Activated T-cell treated with anti-CD3 and anti-CD28 coated beads, Interleukin-2, amount 50 U/mL, for 24 hours (primary cell): Measurements from ENCODE around the gene METRNL.
A peak's percentile ranks its signal among the peaks of the same experiment; 100 is the strongest.
"Not testable (repeated sequence)": the region's sequence is repeated elsewhere in the genome, so short reads cannot be mapped to it uniquely, and the experiment has no call there.

Experiments used
- DNase-seq: peaks from one replicate; pipeline ENCODE4 v3.0.0-alpha.2; 2020
- H3K27ac Mint-ChIP-seq: 2 replicates; pipeline ENCODE4 v1.8.0; 2020; ENCODE audit warnings: mild to moderate bottlenecking, mixed read lengths
- H3K27me3 Mint-ChIP-seq: 2 replicates; pipeline ENCODE4 v1.8.0; 2020; ENCODE audit warnings: mixed read lengths
- H3K36me3 Mint-ChIP-seq: 2 replicates; pipeline ENCODE4 v1.8.0; 2020; ENCODE audit warnings: low read depth, mixed read lengths
- H3K4me1 Mint-ChIP-seq: 2 replicates; pipeline ENCODE4 v1.8.0; 2020; ENCODE audit warnings: low read depth, mixed read lengths
- H3K4me3 Mint-ChIP-seq: 2 replicates; pipeline ENCODE4 v1.8.0; 2020; ENCODE audit warnings: mild to moderate bottlenecking, moderate library complexity, mixed read lengths
- H3K9me3 Mint-ChIP-seq: 2 replicates; pipeline ENCODE4 v1.8.0; 2020; ENCODE audit warnings: mixed read lengths

Gene METRNL, protein sequence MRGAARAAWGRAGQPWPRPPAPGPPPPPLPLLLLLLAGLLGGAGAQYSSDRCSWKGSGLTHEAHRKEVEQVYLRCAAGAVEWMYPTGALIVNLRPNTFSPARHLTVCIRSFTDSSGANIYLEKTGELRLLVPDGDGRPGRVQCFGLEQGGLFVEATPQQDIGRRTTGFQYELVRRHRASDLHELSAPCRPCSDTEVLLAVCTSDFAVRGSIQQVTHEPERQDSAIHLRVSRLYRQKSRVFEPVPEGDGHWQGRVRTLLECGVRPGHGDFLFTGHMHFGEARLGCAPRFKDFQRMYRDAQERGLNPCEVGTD

DNA sequence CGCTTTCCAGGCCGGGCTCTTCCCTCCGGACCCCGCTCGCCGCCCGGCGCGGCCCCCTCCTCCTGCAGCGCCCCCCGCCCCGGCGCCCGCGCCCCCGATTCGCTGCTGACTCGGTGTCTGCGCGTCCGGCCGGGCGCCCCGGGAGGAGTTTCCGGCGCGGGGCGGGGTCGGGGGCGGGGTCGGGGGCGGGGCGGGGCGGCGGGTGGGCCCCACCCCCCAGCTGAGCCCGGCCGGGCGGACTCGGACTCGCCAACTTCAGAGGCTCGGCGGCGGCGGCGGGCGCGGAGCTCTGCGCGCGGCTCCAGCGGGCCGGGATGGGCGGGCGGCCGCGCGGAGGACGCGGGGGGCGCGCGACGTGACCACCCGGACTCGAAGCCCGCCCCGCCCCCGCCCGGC lies at the start of gene METRNL:
Gene METRNL (plus strand): TSS at position 258 of the 396 bp plus-strand sequence. CDS start 207 bp downstream, outside the sequence.
- H3K4me3 Mint-ChIP-seq, result peak within 1 kb of the TSS; percentile 41
- H3K27ac Mint-ChIP-seq, result no peak within 1 kb of the TSS
- peaks cover 31% of the 10 kb centered on the region for H3K4me1 Mint-ChIP-seq
- H3K27me3 Mint-ChIP-seq, result peaks cover 24% of the 10 kb centered on the region
- H3K9me3 Mint-ChIP-seq, result no peaks in the 10 kb centered on the region
- DNase-seq, result peak; percentile 80
- peaks cover 19% of the 10 kb centered on the region for H3K36me3 Mint-ChIP-seq

DNA sequence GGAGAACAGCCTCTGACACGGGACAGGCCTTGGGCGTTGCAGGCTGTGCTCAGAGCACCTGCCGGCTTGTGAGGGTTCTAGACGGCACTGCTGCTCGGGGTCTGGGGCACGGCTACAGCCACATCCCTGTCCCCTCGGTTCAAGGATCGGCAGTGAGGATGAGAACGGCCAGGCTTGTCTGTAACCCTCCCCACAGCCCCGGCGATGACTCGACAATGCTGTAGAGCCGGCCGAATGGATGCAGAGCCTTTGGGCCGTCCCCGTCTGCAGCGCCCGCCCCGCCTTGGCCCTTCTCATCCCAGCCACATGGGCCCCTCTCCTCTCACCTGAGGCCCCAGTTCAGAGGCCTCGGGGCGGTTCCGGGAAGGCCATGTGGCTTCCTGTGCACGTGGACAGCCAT lies 49.0 kb upstream of the METRNL start:
- DNase-seq, result peak; percentile 13
- H3K27ac Mint-ChIP-seq, result no peak overlapping the region
- H3K4me3 Mint-ChIP-seq, result no peak overlapping the region
- H3K27me3 Mint-ChIP-seq, result no peaks in the 10 kb centered on the region
- H3K4me1 Mint-ChIP-seq, result peaks cover 22% of the 10 kb centered on the region
- H3K9me3 Mint-ChIP-seq, result no peaks in the 10 kb centered on the region
- H3K36me3 Mint-ChIP-seq, result peaks cover 61% of the 10 kb centered on the region

DNA sequence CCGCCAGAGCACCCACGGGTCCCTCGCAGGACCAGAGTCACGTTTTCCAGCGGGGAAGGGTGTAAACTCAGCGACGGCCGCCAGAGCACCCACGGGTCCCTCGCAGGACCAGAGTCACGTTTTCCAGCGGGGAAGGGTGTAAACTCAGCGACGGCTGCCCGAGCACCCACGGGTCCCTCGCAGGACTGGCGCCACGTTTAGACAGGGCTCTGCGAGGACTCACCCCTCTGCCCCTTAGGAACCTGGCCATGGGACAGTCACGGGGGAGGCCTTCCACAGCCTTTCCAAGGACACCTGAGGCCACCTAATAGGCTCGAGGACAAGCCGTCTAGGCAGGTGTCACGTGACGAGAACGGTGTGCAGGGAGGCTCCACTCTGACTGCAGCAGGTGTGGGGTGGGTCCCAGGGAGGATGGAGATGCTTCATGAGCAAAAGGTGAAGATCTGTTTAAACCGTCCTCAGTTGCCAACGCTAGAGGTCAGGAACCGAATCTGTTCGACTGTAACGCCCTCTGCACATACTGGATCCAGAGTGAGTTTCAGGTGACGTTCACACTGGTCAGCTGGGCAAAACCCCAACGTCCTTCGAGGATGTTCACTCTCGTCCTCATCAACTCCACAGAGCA lies 48.0 kb upstream of the METRNL start:
- Mint-ChIP-seq H3K4me3 (no peak overlapping the region), H3K36me3 (peaks cover 62% of the 10 kb centered on the region), H3K27me3 (no peaks in the 10 kb centered on the region), H3K4me1 (peaks cover 12% of the 10 kb centered on the region), H3K9me3 (no peaks in the 10 kb centered on the region), H3K27ac (no peak overlapping the region)
- DNase-seq, result peak; percentile 25

DNA sequence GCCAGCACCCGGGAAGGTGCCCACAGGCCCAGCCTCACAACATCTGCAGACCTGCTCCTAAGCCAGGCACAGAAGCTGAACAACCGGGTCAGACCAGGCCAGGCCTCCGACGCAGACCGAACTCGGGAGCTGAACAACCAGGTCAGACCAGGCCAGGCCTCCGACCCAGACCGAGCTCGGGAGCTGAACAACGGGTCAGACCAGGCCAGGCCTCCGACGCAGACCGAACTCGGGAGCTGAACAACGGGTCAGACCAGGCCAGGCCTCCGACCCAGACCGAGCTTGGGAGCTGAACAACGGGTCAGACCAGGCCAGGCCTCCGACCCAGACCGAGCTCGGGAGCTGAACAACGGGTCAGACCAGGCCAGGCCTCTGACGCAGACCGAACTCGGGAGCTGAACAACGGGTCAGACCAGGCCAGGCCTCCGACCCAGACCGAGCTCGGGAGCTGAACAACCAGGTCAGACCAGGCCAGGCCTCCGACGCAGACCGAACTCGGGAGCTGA lies 47.4 kb upstream of the METRNL start:
- H3K4me1 Mint-ChIP-seq, H3K27ac Mint-ChIP-seq, H3K27me3 Mint-ChIP-seq, H3K9me3 Mint-ChIP-seq, H3K4me3 Mint-ChIP-seq: not testable (repeated sequence)
- H3K36me3 Mint-ChIP-seq, result peaks cover 67% of the 10 kb centered on the region
- peak; percentile 26 for DNase-seq

DNA sequence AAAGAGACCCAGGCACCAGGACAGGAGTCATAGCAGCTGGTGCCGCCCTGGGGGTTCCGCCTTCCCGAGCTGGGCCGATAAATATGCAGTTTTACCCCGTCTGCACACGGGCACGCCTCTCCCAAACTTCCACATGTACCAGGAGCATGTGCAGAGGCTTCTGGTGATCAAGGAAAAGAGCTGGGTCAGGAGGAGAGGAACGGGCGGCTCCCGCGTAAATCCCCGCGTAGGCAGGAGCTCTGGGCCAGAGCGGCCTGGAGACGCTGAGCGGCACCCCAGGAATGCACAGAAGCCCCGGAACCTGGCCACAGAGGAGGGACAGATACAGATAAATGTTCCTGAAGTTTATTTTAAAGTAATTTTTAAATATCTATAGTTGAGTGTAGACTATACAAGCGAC lies 46.6 kb upstream of the METRNL start:
- Mint-ChIP-seq H3K4me1 (peaks cover 4% of the 10 kb centered on the region), H3K27me3 (no peaks in the 10 kb centered on the region), H3K4me3 (no peak overlapping the region), H3K27ac (no peak overlapping the region), H3K36me3 (peaks cover 73% of the 10 kb centered on the region), H3K9me3 (no peaks in the 10 kb centered on the region)
- DNase-seq, result peak; percentile 13

DNA sequence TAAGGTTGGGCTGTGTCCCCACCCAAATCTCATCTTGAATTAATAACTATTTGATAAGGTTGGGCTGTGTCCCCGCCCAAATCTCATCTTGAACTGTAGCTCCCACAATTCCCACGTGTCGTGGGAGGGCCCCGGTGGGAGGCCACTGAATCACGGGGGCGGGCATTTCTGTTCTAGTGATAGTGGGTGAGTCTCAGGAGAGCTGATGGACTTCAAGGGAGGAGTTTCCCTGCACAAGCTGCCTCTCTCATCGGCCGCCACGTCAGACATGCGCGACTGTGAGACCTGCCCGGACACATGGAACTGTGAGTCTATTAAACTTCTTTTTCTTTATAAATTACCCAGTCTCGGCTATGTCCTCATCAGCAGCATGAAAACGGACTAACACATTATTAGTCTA lies 44.9 kb upstream of the METRNL start:
- no peak for DNase-seq
- Mint-ChIP-seq H3K36me3 (peaks cover 72% of the 10 kb centered on the region), H3K4me1 (no peaks in the 10 kb centered on the region), H3K9me3 (no peaks in the 10 kb centered on the region), H3K27me3 (no peaks in the 10 kb centered on the region), H3K4me3 (no peak overlapping the region), H3K27ac (no peak overlapping the region)

DNA sequence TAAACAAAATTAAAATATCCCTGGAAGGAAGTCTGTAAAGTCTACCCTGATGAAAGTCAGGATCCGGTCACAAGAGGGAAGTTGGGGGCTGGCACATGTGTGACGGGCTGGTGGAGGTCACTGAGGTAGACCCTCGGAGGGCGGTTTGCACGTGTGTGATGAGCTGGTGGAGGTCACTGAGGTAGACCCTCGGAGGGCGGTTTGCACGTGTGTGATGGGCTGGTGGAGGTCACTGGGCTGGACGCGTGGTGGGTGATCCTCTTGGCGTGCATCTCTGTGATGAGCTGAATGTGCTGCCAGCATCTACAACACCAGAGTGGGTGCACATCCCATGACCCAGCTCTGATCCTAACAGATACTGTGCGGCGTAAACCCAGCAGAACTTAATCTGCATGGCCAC lies 43.7 kb upstream of the METRNL start:
- Mint-ChIP-seq H3K36me3 (peaks cover 73% of the 10 kb centered on the region), H3K27ac (no peak overlapping the region), H3K27me3 (no peaks in the 10 kb centered on the region), H3K4me1 (no peaks in the 10 kb centered on the region), H3K9me3 (peaks cover 3% of the 10 kb centered on the region), H3K4me3 (no peak overlapping the region)
- DNase-seq, result no peak

DNA sequence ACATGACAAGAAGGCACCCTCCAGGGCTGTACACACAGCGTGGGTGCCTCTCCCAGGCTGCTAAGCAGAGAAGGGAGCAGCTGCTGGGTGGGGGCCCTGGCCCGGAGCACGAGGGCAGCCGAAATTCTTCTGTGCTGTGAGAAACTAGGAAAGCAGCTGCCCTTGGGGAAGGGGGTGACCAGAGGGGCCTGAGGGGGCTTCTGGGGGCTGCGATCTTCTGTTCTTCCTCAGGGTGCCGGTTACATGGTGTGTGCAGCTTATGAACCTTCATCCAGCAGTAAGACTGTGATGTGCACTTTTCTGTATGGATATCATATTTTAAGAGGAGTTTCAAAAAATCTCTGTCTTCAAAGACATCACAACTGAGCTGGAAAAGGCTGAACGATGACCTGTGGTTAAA lies 43.2 kb upstream of the METRNL start:
- Mint-ChIP-seq H3K27me3 (no peaks in the 10 kb centered on the region), H3K4me3 (no peak overlapping the region), H3K9me3 (peaks cover 5% of the 10 kb centered on the region), H3K36me3 (peaks cover 75% of the 10 kb centered on the region), H3K27ac (no peak overlapping the region), H3K4me1 (no peaks in the 10 kb centered on the region)
- no peak for DNase-seq

DNA sequence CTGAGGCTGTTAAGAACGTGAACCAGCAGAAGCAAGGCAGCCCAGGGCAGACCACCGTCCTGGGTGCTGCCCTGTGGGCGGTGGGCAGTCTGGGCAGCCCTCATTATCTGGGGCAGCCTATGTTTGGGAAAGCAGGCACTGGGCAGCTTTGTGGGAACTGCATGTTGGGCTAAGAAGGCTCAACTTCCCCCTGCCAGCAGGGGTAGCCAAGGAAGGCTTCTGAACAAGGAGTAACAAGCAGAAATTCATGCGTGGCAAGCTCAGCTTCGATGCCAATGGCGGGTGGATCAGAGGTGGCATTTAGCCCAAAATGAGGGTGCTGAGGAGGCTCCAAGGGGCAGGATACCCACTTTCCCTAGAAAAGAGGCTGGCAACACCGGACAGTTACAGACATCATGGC lies 42.7 kb upstream of the METRNL start:
- Mint-ChIP-seq H3K27ac (no peak overlapping the region), H3K4me1 (peaks cover 2% of the 10 kb centered on the region), H3K36me3 (peaks cover 77% of the 10 kb centered on the region), H3K27me3 (no peaks in the 10 kb centered on the region), H3K4me3 (no peak overlapping the region), H3K9me3 (peaks cover 10% of the 10 kb centered on the region)
- DNase-seq, result no peak

DNA sequence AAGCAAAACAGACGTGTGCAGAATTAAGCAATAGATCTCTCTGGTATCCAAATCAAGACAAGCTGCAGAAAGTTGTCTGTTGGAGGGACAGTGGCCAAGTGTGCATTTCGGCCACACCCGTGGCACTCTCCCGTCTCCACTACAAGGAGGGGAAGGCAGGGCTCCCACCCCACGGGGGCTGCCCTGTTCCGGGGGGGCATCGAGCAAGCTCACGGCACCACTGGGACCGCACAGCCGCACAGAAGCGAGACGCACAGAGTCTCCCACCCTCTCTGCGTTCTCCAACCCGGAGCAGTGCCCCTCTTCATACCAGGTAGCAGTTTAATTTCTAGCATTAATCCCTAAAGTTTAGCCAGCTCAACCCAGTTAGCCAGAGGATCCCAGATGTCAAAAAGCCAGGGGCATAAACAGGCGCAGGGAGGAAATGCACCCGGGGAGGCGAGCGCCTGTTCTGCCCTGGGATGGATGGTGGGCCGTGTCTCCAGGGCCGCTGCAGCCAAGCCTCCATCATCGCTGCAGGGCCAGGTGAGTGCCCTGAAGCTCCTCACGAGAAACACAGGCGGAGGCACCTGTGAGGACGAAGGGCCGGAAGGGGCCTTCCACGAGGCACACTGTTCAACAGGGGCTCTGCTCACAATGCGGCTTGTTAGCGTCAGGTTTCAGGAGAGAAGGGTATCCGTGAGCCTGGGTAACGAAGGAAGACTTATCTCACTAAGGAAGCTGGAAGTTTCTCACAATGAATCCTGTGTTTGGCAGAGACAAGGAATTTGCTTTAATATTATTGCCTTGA lies 42.1 kb upstream of the METRNL start:
- peaks cover 3% of the 10 kb centered on the region for H3K4me1 Mint-ChIP-seq
- no peak overlapping the region for H3K27ac Mint-ChIP-seq
- H3K36me3 Mint-ChIP-seq, result peaks cover 80% of the 10 kb centered on the region
- H3K27me3 Mint-ChIP-seq, result no peaks in the 10 kb centered on the region
- no peak for DNase-seq
- no peak overlapping the region for H3K4me3 Mint-ChIP-seq
- peaks cover 12% of the 10 kb centered on the region for H3K9me3 Mint-ChIP-seq

DNA sequence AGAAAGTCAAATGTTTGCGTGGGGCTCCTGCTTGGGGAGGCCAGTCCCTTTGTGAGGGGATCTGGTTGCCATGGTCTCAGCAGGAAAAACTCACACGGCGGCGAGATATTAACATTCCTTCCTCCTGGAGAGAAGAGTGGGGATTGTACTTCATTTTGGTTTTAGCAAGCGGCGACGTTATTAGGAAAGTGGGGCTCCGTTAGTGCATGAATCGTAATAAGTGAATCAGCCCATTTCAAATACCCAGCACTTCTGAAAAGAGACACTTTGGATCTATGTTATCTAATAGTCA lies 41.6 kb upstream of the METRNL start:
- H3K27ac Mint-ChIP-seq, result no peak overlapping the region
- DNase-seq, result no peak
- no peaks in the 10 kb centered on the region for H3K27me3 Mint-ChIP-seq
- no peak overlapping the region for H3K4me3 Mint-ChIP-seq
- peaks cover 3% of the 10 kb centered on the region for H3K4me1 Mint-ChIP-seq
- peaks cover 18% of the 10 kb centered on the region for H3K9me3 Mint-ChIP-seq
- peaks cover 81% of the 10 kb centered on the region for H3K36me3 Mint-ChIP-seq

DNA sequence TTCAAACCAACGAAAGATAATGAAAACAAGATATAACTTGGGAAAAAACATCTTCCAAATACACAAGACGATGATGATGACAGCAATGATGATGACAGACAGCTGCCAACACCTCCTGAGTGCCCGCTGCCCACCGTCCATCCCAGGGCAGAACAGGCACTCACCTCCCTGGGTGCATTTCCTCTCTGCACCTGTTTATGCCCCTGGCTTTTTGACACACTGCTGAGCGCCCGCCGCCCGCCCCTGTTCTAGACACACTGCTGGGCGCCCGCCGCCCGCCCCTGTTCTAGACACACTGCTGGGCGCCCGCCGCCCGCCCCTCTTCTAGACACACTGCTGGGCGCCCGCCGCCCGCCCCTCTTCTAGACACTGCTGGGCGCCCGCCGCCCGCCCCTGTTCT lies 40.4 kb upstream of the METRNL start:
- peaks cover 24% of the 10 kb centered on the region for H3K9me3 Mint-ChIP-seq
- H3K27ac Mint-ChIP-seq, DNase-seq, H3K4me3 Mint-ChIP-seq, H3K27me3 Mint-ChIP-seq: not testable (repeated sequence)
- peaks cover 86% of the 10 kb centered on the region for H3K36me3 Mint-ChIP-seq
- H3K4me1 Mint-ChIP-seq, result peaks cover 14% of the 10 kb centered on the region

DNA sequence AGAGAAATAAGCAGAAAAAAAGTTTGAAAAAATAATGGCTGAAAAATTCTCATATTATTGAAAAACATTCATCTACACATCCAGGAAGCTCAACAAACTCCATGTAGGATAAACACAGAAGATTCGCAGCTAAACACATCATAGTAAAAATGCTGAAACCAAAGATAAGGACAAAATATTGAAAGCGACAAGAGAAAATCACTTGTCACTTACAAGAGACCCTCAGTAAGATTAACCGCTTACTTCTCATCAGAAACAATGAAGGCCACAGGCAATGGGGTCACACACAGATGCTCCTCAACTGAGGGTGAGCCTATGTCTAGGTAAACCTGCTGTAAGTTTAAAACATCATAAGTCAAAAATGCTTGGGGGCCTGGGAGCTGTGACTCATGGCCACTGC lies 38.1 kb upstream of the METRNL start:
- H3K4me1 Mint-ChIP-seq, result peaks cover 23% of the 10 kb centered on the region
- H3K4me3 Mint-ChIP-seq, result no peak overlapping the region
- H3K27me3 Mint-ChIP-seq, result no peaks in the 10 kb centered on the region
- peak; percentile 17 for DNase-seq
- H3K9me3 Mint-ChIP-seq, result peaks cover 24% of the 10 kb centered on the region
- H3K36me3 Mint-ChIP-seq, result peaks cover 87% of the 10 kb centered on the region
- H3K27ac Mint-ChIP-seq, result no peak overlapping the region

DNA sequence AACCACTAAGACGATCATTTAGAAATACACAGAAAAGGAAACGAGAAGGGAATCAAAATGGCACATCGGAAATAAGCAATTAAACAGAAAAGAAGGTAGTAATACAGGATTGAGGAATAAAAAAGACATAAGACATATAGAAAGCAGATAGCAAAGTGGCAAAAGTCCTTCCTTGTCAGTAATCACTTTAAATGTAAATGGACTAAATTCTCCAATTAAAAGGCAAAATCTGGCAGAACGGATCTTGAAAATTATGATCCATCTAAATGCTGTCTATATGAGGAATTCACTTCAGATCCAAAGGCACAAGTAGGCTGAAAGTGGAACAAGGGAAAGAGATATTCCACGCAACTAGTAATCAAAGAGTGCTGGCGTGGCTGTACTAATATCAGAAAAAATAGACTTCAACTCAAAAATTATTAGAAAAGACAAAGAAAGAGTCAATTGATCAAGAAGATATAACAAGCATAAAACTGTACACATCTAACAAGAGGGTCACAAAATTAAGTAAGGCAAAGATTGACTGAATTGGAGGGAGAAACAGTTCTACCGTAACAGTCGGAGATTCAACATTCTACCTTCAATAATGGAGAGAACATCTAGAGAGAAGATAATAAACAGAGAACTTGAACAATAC lies 36.8 kb upstream of the METRNL start:
- Mint-ChIP-seq H3K27ac (no peak overlapping the region), H3K4me1 (peaks cover 29% of the 10 kb centered on the region), H3K9me3 (peaks cover 24% of the 10 kb centered on the region), H3K27me3 (no peaks in the 10 kb centered on the region), H3K36me3 (peaks cover 83% of the 10 kb centered on the region), H3K4me3 (no peak overlapping the region)
- no peak for DNase-seq
